ENCODE measurements around the gene GDI2. TPM values are rescaled to one million over a fixed set of nuclear protein-coding genes. Genes with fewer than 3 reads are reported as not detected.
A peak's percentile ranks its signal among the peaks of the same experiment; 100 is the strongest.

The GDI2 gene
- total RNA-seq, 1 donor from 2014 or later, result 93.2 TPM

- no peak for DNase-seq
- intact Hi-C loops (cut with micrococcal nuclease), result no loop called here
- Histone ChIP-seq H3K4me3 (no peak overlapping the region), H3K36me3 (peaks cover 61% of the 10 kb centered on the region), H3K4me1 (peaks cover 4% of the 10 kb centered on the region), H3K27me3 (ENCODE audit: low read depth) (no peaks in the 10 kb centered on the region), H3K27ac (replicated peaks) (no peak overlapping the region), H3K9me3 (replicated peaks) (no peaks in the 10 kb centered on the region)
- TF ChIP-seq CTCF (IDR thresholded peaks at IDR 0.05; ENCODE audit: borderline replicate concordance), result no peak
These were observed 75.9 kb downstream of the GDI2 start for GRCh38 chr10:5737352-5737751.

DNA sequence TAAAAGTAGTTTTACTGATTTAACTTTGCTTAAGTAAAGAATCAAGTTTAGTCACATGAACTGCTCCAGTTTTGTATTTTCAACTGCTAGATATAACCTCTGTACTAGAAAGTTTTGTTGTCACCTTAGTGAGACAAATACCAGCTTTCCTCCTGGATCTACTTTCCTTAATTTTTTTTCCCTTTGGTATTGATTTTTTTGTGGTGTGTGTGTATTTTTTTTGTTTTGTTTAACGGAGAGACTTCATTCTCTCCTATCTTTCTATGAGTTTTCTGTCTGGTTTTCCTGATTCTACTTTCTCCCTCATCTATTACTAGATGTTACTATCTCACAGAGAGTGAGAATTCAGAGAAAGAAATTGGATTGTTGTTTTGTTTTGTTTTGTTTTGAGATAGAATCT is 76.6 kb downstream of the GDI2 start:
- H3K9me3 ChIP-seq (replicated peaks), result no peaks in the 10 kb centered on the region
- H3K36me3 ChIP-seq, result peaks cover 62% of the 10 kb centered on the region
- DNase-seq, result no peak

GRCh38 chr10:5735119-5735518 is 78.1 kb downstream of the GDI2 start:
- DNase-seq, result no peak
- H3K4me3 ChIP-seq, result no peak overlapping the region
- no peak overlapping the region for H3K27ac ChIP-seq (replicated peaks)
- H3K36me3 ChIP-seq, result peaks cover 66% of the 10 kb centered on the region
- peaks cover 14% of the 10 kb centered on the region for H3K4me1 ChIP-seq
- no peak for TF ChIP-seq CTCF (IDR thresholded peaks at IDR 0.05; ENCODE audit: borderline replicate concordance)
- H3K27me3 ChIP-seq (ENCODE audit: low read depth), result no peaks in the 10 kb centered on the region
- H3K9me3 ChIP-seq (replicated peaks), result no peaks in the 10 kb centered on the region
- intact Hi-C loops (cut with micrococcal nuclease), result no loop called here

More for the DNA sequence above, 76.6 kb downstream of the GDI2 start:
- TF ChIP-seq CTCF (IDR thresholded peaks at IDR 0.05; ENCODE audit: borderline replicate concordance), result no peak
- peaks cover 12% of the 10 kb centered on the region for H3K4me1 ChIP-seq
- H3K27me3 ChIP-seq (ENCODE audit: low read depth), result no peaks in the 10 kb centered on the region
- H3K27ac ChIP-seq (replicated peaks), result no peak overlapping the region
- intact Hi-C loops (cut with micrococcal nuclease), result no loop called here
- H3K4me3 ChIP-seq, result no peak overlapping the region

GRCh38 chr10:5732141-5732540 is 81.1 kb downstream of the GDI2 start:
- Histone ChIP-seq H3K27ac (replicated peaks) (peak overlapping the region; percentile 66), H3K4me3 (no peak overlapping the region), H3K27me3 (ENCODE audit: low read depth) (no peaks in the 10 kb centered on the region), H3K9me3 (replicated peaks) (no peaks in the 10 kb centered on the region), H3K4me1 (peaks cover 14% of the 10 kb centered on the region), H3K36me3 (peaks cover 62% of the 10 kb centered on the region)
- peak; percentile 43 for DNase-seq
- intact Hi-C loops (cut with micrococcal nuclease), result no loop called here
- no peak for TF ChIP-seq CTCF (IDR thresholded peaks at IDR 0.05; ENCODE audit: borderline replicate concordance)

DNA sequence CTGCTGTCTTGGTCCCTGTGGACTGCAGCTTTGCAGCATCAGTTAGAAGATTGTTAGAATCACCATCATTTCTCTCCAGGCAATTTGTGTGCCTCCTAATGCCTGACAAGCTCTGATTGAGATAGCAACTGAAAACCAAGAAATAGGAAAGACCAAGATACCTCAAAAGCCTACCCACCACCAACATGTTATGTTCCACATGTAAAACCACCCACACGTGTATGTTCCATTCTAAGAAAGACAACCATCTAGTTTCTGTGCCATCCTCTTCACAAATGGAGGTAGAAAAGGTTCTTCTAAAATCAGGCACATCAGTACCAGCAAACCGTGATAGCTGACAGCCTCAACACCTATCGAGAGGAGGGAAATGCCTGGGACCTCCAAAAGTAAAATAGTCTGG is 81.7 kb downstream of the GDI2 start:
- intact Hi-C loops (cut with micrococcal nuclease), result no loop called here
- no peak for TF ChIP-seq CTCF (IDR thresholded peaks at IDR 0.05; ENCODE audit: borderline replicate concordance)
- Histone ChIP-seq H3K27me3 (ENCODE audit: low read depth) (no peaks in the 10 kb centered on the region), H3K36me3 (peaks cover 62% of the 10 kb centered on the region), H3K4me1 (peaks cover 14% of the 10 kb centered on the region), H3K9me3 (replicated peaks) (no peaks in the 10 kb centered on the region), H3K27ac (replicated peaks) (peak overlapping the region; percentile 66), H3K4me3 (no peak overlapping the region)
- no peak for DNase-seq

- Histone ChIP-seq H3K9me3 (replicated peaks) (no peaks in the 10 kb centered on the region), H3K4me3 (no peak overlapping the region), H3K4me1 (peaks cover 14% of the 10 kb centered on the region), H3K27ac (replicated peaks) (no peak overlapping the region), H3K27me3 (ENCODE audit: low read depth) (no peaks in the 10 kb centered on the region), H3K36me3 (peaks cover 54% of the 10 kb centered on the region)
- no peak for TF ChIP-seq CTCF (IDR thresholded peaks at IDR 0.05; ENCODE audit: borderline replicate concordance)
- no peak for DNase-seq
- intact Hi-C loops (cut with micrococcal nuclease), result no loop called here
These were observed 82.5 kb downstream of the GDI2 start for GRCh38 chr10:5730766-5731165.
